HG02610 (cell line): ENCODE results near the gene SLC35E2B.
"Not testable (repeated sequence)": the region's sequence is repeated elsewhere in the genome, so short reads cannot be mapped to it uniquely, and the experiment has no call there.

ENCODE experiments used
- ATAC-seq: cut with Tn5 transposase; IDR thresholded peaks from one replicate; pipeline ENCODE4 v1.9.1; 2021; ENCODE audit warnings: mild to moderate bottlenecking, moderate library complexity; ENCODE audit not compliant: unreplicated experiment

Gene SLC35E2B

DNA sequence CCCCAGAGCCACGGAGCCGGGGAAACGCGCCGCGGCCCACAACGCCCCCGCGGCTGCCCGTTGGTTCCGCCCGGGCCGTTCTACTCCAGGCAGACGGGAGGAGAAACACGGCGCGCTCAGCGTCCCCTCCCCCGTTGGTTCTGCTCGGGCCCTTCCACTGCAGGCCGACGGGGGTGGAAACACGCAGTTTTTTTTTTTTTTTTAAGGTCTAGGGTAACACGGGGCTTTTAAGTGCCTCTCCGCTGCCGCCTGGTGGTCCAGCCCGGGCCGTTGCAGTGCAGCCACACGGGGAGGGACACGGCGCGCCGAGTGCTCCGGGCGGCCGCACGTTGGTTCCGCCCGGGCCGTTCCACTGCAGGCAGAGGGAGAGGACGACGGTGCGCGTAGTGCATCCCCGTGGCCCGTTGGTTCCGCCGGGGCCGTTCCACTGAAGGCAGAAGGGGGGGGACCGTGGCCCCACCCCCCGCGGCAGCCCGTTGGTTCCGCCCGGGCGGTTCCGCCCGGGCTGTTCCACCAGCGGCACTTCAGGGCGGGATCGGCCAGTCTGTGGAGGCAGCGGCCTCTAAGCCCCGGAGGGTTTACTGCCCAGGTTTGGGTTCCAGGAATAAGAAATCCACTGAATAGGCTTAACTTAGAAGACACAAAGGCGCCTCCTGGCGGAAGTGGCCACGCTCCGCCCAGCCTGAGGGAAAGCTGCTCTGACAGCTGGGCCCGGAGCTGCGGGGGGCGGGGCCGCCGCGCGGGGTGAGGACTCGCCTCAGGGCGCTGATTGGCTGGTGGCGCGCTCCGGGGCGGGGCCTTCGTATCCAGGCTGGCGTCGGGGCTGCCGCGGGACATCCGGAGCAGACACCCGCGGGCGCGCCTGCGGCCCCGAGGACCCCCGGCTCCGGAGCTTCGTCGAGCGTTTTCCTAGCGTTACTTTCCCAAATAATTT, at the start of gene SLC35E2B:
SLC35E2B (minus strand) TSS at position 82 of the 934 bp plus-strand sequence. CDS start 16,096 bp downstream, outside the sequence.
- peak; percentile 76 for ATAC-seq

DNA sequence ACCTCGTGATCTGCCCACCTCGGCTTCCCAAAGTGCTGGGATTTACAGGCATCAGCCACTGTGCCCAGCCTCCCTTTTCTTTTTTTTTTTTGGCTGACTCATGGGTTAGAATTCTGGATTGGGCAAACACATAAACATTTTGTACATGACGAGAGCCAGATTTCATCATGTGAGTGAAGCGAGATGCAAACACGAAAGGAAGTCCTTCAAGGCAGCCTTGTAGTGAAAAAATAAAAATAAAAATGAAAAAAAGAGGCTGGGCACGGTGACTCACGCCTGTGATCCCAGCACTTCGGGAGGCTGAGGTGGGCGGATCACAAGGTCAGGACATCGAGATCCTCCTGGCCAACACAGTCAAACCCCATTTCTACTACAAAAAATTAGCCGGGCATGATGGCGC, 48.4 kb upstream of the SLC35E2B start:
- not testable (repeated sequence) for ATAC-seq

DNA sequence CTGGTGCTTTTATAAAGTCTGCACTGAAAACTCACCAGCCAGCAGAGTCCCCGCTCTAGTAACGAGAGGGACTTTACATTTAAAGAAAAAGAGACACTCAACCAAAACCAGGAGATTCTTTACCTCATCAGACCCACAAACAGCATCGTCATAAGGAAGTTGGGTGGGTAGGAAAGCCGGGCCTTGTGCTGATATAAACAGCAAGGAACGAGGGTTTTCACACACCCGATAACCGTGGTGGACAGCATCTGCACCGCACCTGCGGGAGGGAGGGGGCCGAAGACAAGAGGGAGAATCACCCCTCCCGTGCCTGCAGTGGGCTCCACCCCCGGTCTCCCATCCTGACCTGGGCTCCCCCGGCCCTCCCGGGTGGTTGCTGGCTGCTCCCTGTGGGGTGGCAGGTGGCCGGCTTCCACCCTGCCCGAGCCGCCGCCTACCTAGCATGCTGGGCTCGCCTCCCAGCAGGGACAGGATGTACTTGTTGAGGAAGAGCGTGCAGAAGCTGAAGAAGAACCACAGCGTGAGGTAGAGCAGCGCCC, 46.3 kb upstream of the SLC35E2B start:
- not testable (repeated sequence) for ATAC-seq

DNA sequence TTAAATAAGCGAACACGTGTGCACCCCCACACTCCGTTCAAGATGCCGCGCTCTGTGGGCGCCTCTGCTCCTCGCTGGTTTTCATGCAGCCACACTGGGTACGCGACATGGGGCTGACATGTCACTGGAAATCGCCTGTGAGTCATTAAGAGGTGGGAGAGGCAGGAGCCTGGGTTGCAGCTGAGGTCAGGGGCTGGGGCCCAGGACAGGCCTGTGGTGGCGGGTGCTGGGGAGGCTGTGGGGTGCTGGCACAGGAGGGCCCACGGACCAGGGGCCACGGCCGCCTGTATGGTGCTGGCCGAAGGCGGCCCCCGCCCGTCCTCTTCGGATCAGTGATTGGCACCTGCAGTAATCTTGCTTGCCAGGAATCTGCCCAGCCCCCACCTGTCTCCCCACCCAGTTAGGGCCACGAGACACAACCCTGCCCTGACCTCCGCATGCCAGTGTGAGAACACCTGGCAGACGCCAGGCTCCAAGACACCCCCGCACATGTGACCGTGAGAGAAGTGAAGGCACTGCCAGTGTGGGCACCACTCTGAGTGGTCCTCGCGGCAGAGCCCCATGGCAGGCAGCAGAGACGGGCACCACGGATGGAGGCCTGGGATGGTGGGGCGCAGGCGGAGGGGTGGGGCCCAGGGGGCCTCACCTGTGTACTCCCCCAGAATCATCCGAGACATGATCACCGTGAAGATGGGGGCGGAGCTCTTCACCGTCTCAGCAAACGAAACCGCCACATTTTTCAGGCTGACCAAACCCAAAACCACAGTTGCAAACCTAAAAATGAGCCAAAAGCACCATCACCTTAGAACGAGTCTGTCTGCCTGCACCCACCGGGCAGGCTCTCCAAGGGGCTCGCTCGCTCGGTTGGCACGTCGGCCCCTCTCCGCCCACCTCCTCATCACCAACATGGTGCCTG, 45.3 kb upstream of the SLC35E2B start:
- ATAC-seq, result not testable (repeated sequence)

DNA sequence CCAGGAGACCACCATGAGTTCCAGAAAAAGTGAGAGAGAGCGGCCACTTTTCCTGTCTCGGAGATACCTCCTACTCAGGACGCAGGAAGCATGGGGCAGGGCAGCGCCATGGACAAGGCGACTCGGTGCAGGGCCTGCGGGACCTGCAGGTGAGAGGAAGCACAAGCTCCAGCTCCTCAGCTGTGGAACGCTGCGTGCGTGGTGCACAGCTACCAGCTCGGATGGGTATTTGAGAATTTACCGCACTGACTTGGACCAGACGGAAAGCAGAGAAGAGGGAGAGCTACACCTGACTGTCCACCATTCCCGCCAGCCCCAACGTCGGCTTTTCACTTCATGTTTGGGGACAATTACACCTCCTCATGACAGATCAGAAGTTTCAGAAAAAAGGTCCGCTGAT, 39.8 kb upstream of the SLC35E2B start:
- ATAC-seq, result no peak

DNA sequence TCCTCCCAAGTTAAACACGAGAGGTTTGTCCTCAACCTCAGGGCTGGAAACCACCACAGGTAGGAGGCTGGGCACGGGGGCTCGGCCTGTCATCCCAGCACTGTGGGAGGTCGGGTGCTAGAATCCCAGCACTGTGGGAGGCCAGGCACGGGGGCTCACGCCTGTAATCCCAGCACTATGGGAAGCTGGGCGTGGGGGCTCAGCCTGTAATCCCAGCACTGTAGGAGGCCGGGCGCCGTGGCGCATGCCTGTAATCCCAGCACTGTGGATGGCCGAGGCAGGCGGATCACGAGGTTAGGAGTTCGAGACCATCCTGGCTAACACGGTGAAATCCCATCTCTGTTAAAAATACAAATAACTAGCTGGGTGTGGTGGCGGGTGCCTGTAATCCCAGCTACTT, 38.3 kb upstream of the SLC35E2B start:
- no peak for ATAC-seq

DNA sequence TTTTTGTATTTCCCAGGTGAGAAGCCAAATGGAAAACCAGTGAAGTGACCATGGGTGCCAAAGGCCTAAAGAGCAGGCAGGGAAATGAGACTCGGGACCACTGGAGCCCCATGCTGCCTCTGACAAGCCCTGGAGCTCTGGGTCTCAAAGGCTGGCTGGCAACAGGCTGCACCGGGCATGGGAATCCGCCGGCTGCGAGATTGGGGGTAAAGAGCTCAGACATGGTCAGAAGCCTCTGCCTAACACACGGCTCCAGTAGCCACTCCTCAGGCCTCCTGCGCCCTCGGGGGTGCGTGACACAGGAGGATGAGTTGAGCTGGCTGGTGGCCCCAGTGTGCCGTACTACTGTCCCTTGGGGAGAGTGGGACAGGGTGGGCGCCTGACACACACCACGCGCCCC, 37.6 kb upstream of the SLC35E2B start:
- not testable (repeated sequence) for ATAC-seq

DNA sequence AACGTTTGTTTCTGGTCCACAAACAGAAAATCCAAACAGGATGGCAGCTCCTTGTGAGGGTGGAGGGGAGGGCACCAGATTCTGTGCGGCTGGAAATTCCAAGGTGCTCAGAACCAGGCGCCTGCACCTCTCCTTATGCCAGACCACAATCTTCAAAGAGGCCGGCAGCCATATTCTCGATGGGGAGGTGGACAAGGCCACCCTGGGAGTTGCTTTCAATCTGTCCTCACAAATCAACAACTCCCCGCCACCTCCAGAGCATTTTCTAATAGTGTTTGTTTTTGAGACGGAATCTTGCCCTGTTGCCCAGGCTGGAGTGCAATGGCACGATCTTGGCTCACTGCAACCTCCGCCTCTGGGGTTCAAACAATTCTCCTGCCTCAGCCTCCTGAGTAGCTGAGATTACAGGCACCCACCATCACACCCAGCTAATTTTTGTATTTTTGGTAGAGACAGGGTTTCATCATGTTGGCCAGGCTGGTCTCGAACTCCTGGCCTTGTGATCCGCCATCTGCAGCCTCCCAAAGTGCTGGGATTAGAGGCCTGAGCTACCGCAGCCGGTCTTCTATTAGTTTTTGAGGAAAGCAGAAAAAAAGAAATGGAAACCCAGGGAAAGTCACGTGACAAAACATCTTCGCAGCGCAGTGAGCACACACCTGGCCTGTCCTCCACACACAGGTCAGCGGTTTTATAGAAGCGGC, 36.7 kb upstream of the SLC35E2B start:
- not testable (repeated sequence) for ATAC-seq

DNA sequence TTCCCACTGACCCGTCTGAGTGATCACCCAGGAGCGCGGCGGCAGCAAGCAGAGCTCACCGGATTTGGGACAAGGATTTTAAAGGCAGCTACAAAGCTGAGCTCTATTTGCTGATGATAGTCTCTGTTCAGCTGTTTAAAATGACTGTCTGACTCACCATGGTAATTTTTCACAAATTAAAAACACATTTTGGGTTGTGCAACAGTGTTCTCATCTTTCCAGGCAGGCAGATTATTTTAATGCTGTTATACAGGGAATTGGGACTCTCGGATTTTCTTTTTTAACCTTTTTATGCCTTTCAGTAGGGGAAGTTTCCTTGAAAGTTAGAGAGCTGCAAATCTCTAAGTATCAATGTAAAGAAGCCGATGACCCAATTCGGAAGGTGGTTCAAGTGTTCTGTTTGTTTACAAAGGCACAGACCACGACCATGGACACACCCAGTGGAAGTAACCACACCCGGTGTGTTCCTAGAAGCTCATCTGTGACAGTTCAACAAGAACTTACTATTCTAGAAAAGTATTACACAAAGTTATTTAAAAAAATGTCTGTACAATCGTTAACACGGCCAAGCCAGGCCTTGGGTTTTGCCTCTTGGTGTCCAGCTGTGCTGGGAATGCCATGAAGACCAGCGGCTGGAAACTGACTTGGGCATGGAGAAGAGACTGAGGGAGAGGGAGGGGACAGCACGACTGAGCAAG, 35.9 kb upstream of the SLC35E2B start:
- not testable (repeated sequence) for ATAC-seq

DNA sequence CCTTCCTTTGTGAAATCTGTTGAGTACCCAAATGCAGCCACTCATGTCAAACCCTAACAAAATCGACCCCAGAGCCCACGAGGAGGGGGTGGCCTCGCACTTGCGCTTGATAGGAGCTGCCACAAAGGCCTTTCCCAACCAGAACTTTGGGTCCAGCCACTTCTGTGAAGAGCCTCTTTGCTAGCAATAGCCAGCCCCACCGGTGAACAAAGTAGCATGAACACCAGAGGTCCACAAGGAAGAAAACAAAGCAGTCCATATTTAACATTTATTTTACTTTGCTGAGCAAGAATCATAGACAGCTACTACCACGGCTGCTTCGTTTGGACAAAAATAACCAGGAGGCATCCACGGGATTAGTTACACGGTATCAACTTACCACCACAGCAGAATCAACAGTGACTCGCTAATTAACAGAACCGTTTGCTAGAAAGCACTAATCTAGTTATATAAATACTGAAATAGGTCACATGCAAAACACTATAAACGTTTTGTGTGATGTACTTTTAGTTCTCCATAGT, 34.6 kb upstream of the SLC35E2B start:
- not testable (repeated sequence) for ATAC-seq

DNA sequence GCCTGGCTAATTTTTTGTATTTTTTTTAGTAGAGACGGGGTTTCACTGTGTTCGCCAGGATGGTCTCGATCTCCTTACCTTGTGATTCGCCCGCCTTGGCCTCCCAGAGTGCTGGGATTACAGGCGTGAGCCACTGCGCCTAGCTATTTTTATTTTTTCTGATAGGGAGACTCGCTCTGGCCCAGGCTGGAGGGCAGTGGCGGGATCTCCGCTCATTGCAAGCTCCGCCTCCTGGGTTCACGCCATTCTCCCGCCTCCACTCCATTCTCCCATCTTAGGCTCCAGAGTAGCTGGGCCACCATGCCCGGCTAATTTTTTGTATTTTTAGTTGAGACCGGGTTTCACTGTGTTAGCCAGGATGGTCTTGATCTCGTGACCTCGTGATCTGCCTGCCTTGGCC, 33.5 kb upstream of the SLC35E2B start:
- not testable (repeated sequence) for ATAC-seq

DNA sequence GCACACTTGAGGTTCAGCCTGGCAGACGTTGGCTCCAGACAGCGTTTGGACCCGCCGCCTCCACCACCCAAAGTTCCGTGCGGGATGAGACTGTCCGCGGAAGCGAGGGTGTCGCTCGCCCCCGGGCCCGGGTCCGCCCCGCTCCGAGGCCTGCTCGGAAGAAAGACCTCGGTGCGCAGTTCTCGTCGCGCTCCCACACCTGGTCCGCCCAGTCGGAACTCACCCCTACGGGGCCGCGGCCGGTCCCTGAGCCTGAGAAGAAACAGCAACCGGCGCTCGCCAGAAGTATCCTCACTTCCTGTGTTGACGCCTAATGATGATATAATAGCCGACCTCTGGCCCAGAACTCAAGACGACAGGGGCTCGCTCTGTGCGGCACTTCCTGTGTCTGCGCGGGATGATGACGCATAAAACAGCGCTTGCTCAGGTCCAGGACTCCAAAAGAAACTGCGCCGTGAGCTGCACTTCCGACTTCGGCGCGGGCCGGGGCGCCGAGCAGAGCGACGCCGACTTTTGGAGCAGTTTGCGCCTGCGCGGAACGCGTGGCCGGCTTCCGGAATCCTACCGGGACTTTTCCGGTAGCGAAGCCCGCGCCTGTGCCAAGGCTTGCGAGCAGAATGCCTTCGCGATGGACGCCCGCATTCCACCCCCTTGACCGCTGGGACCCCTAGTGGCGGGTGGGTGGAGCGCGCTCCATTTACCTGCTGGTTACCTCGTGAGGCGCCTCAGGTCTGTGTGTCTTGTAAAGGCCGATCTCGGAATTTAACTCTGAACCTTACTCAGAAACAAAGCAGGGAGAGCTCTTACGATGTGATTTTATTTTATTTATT, 31.7 kb upstream of the SLC35E2B start, which contains the start of gene CDK11A:
CDK11A (minus strand) TSS at position 323 of the 830 bp plus-strand sequence. CDS start 1,539 bp downstream, outside the sequence.
- ATAC-seq, result peak; percentile 87

DNA sequence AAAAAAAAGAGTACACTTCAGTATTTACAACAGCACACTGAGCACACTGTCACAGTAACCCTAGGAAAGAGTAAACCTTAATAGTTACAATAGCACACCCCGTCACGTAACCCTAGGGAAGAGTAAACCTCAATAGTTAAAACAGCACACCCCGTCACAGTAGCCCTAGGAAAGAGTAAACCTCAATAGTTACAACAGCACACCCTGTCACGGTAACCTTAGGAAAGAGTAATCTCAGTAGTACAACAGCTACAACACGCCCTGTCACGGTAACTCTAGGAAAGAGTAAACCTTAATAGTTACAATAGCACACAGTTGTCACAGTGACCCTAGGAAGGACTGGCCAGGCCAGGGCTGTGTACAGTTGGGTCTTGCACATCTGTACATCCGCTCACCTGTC, 28.6 kb upstream of the SLC35E2B start:
- no peak for ATAC-seq

DNA sequence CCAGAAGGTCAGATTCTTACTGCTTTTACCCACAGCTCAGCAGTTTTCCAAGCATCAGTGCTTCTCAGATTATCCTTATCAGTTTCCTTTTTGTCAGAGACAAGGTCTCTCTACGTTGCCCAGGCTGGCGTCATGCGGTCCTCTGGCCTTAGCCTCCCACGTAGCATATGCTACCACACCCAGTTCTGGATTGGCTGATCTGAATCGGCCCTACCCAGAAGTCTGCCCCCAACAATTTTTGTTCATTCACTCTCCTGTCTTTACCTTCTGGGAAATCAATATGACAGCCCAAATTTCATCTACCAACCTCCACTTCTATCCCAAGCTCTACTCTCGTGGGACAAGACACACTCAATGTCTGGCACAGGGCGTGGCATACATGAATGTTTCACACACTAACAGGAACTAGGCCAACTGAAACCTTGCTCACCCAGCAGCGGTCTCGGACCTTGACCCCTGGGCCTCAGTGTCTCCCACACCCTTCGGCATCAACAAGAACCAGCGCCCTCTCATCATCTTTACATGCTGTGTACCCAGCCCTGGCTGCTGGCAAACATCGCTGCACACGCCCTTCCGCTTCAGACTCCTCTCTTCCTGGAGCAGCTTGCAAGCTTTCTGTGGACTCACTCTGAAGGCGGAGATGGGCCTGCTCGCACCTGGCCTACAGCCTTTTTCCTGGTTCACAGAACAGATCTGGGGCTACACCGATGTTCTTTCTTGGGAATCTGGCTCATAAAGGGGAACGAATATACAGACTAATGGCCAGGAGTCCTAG, 22.7 kb upstream of the SLC35E2B start:
- not testable (repeated sequence) for ATAC-seq

DNA sequence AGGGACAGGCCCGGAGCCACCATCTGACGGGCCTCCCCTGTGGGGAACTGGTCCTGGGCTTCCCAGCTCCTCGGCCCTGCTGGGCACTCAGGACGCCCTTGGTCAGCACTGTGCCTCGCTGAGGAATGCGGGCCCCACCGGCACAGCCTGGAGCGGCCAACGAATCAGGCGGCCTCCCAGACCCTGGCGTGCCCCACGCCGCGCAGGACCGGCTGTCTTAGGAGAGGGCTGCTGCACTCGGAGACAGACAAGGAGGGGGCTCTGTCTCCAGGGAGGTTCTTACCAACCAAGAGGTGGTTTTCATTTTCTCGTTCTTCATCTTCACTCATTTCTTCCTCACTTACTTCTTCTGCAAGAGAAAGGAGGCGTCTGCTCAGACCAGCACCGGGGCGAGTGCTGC, 15.3 kb upstream of the SLC35E2B start:
- not testable (repeated sequence) for ATAC-seq

DNA sequence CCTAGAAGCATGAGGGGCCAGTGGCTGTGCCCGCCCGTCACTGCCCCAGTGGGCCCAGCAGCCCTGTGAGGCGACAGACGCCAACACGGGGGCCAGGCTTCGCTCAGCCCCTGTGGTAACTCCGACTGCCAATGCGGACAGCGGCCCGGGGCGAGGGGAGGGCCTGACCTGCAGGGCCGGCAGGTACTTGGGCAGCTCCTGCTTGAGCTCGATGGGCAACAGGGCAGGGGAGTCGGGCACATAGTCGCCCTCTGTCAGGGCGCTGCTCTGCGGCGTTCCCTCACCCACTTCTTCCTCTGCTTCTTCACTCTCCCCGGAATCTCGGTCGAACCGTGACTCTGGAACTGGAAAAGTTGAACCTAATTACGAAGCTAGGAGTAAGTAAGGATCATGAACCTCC, 14.6 kb upstream of the SLC35E2B start:
- ATAC-seq, result not testable (repeated sequence)

DNA sequence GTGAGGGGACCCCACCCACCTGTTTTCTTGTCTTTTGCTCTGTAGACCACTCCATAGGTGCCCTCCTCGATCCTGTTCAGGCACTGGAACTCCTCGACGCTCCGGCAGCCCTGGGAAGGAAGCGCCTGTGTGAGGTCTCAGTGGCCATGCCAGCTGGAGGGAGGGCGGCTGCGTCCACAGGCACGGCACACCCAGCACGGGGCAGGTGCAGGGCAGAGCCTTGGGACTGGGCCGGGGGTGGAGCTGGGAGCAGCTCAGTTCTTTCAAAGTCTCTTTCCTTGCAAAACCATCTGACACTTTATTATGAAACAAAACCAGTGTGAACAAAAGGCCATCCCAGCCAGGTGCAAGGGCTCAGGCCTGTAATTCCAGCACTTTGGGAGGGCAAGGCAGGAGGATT, 13.0 kb upstream of the SLC35E2B start:
- not testable (repeated sequence) for ATAC-seq
